Nephron progenitor cell (in vitro differentiated cells): Measurements from ENCODE around the gene GMCL2.

Experiments
- DNase-seq: peaks from one replicate; pipeline ENCODE4 v3.0.0; 2021
- H3K27ac Mint-ChIP-seq: 2 replicates; pipeline ENCODE4 v1.8.0; 2021; ENCODE audit warnings: mild to moderate bottlenecking, moderate library complexity, mixed read lengths
- H3K27me3 Mint-ChIP-seq: 2 replicates; pipeline ENCODE4 v1.8.0; 2021; ENCODE audit warnings: mild to moderate bottlenecking, low read depth, mixed read lengths; ENCODE audit not compliant: poor library complexity
- H3K36me3 Mint-ChIP-seq: 2 replicates; pipeline ENCODE4 v1.8.0; 2021; ENCODE audit warnings: low read depth, mixed read lengths
- H3K4me1 Mint-ChIP-seq: 2 replicates; pipeline ENCODE4 v1.8.0; 2021; ENCODE audit warnings: mixed read lengths
- H3K4me3 Mint-ChIP-seq: 2 replicates; pipeline ENCODE4 v1.8.0; 2021; ENCODE audit warnings: mild to moderate bottlenecking, moderate library complexity, mixed read lengths
- H3K9me3 Mint-ChIP-seq: 2 replicates; pipeline ENCODE4 v1.8.0; 2021; ENCODE audit warnings: mild to moderate bottlenecking, moderate library complexity, mixed read lengths
- CTCF ChIP-seq: fragments of 200-600 bp; sonication (generic); IDR thresholded peaks from 2 replicates; pipeline ENCODE4 v1.5.0; 2021; ENCODE audit warnings: antibody characterized with exemption

GMCL2 gene

GRCh38 chr5:178163772-178164735 lies 23.1 kb downstream of the GMCL2 start:
- DNase-seq, result peak; percentile 96
- peak overlapping the region; percentile 52 for H3K4me3 Mint-ChIP-seq
- no peaks in the 10 kb centered on the region for H3K9me3 Mint-ChIP-seq
- TF ChIP-seq CTCF, result peak; percentile 98
- peaks cover 40% of the 10 kb centered on the region for H3K27me3 Mint-ChIP-seq
- H3K27ac Mint-ChIP-seq, result no peak overlapping the region
- H3K36me3 Mint-ChIP-seq, result no peaks in the 10 kb centered on the region
- H3K4me1 Mint-ChIP-seq, result peaks cover 6% of the 10 kb centered on the region

GRCh38 chr5:178162481-178162880 lies 24.7 kb downstream of the GMCL2 start:
- Mint-ChIP-seq H3K9me3 (no peaks in the 10 kb centered on the region), H3K4me3 (no peak overlapping the region), H3K36me3 (no peaks in the 10 kb centered on the region), H3K4me1 (peaks cover 6% of the 10 kb centered on the region), H3K27me3 (peaks cover 34% of the 10 kb centered on the region), H3K27ac (no peak overlapping the region)
- TF ChIP-seq CTCF, result no peak
- DNase-seq, result no peak

- H3K27me3 Mint-ChIP-seq, result peaks cover 34% of the 10 kb centered on the region
- no peaks in the 10 kb centered on the region for H3K36me3 Mint-ChIP-seq
- no peak overlapping the region for H3K27ac Mint-ChIP-seq
- H3K4me1 Mint-ChIP-seq, result peaks cover 6% of the 10 kb centered on the region
- TF ChIP-seq CTCF, result no peak
- H3K4me3 Mint-ChIP-seq, result no peak overlapping the region
- no peak for DNase-seq
- H3K9me3 Mint-ChIP-seq, result no peaks in the 10 kb centered on the region
Measured at GRCh38 chr5:178160176-178160575, 27.0 kb downstream of the GMCL2 start.

- no peak for DNase-seq
- H3K4me1 Mint-ChIP-seq, result peaks cover 22% of the 10 kb centered on the region
- peaks cover 12% of the 10 kb centered on the region for H3K36me3 Mint-ChIP-seq
- no peak overlapping the region for H3K4me3 Mint-ChIP-seq
- H3K27ac Mint-ChIP-seq, result no peak overlapping the region
- no peak for TF ChIP-seq CTCF
- peaks cover 3% of the 10 kb centered on the region for H3K27me3 Mint-ChIP-seq
- H3K9me3 Mint-ChIP-seq, result no peaks in the 10 kb centered on the region
Measured at GRCh38 chr5:178155065-178155464, 32.1 kb downstream of the GMCL2 start.

GRCh38 chr5:178153530-178154340 lies 33.4 kb downstream of the GMCL2 start, which contains the start of gene NHP2:
TSS of gene NHP2 (minus strand) at chr5:178153885. CDS start at chr5:178153817, 68 bp downstream.
- H3K27ac Mint-ChIP-seq, result peak within 1 kb of the TSS; percentile 91
- H3K36me3 Mint-ChIP-seq, result peaks cover 14% of the 10 kb centered on the region
- no peaks in the 10 kb centered on the region for H3K9me3 Mint-ChIP-seq
- H3K27me3 Mint-ChIP-seq, result peaks cover 3% of the 10 kb centered on the region
- H3K4me1 Mint-ChIP-seq, result peaks cover 22% of the 10 kb centered on the region
- H3K4me3 Mint-ChIP-seq, result peak within 1 kb of the TSS; percentile 95
- TF ChIP-seq CTCF, result no peak
- DNase-seq, result peak; percentile 99
